Panc1 (cell line): Measurements from ENCODE around the gene CDC42BPA.

Experiments
- CTCF ChIP-seq: fragments of 450-650 bp; IDR thresholded peaks from 2 replicates; pipeline ENCODE4 v1.5.1; 2017; ENCODE audit warnings: mild to moderate bottlenecking
- POLR2AphosphoS5 ChIP-seq: IDR thresholded peaks from 2 replicates; pipeline ENCODE4 v1.6.1; 2012; ENCODE audit warnings: mild to moderate bottlenecking, low read depth, low read length, moderate library complexity
- REST ChIP-seq, 2 experiments: IDR thresholded peaks; 2 replicates each; pipeline ENCODE4 v1.6.1; 2011 to 2012; ENCODE audit warnings: low read depth in 2 of 2, control low read depth in 1 of 2, low read length in 1 of 2, mild to moderate bottlenecking in 1 of 2, moderate library complexity in 1 of 2; ENCODE audit not compliant: insufficient read depth in 1 of 2
- SIN3A ChIP-seq: IDR thresholded peaks from 2 replicates; pipeline ENCODE4 v1.6.1; 2012; ENCODE audit warnings: low read depth, mild to moderate bottlenecking, low read length, moderate library complexity, borderline replicate concordance; ENCODE audit not compliant: insufficient read depth
- TCF7L2 ChIP-seq: IDR thresholded peaks from 2 replicates; pipeline ENCODE4 v1.6.1; 2011; ENCODE audit warnings: mild to moderate bottlenecking, low read depth, low read length, inconsistent platforms

DNA sequence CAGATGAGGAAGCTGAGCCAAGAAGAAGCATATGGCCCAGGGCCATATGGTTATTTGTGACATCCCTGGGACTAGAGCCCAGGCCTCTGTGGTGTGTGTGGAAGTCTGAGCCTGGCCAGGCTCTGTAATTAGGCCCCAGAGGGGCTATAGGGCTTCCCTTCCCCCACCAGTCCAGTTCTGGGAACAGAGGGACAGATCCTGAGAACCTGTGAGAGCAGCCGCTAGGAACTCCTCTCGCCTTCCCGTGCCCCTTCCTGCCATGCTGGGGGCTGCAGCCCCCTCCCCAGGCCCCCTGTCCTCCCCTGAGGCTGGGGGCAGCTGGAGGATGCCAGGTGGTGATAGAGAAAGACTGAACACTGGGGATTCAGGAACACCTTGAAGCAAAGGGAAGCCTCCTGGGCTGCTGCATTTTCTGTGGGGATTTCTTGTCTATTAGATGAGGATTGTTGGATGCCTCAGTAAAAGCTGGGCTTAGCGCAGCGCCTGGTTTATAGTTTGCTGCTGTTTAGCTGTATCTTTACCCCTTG is 344.9 kb downstream of the CDC42BPA start:
- no peak for TF ChIP-seq CTCF
- no peak for TF ChIP-seq REST (IDR thresholded peaks at IDR 0.05; ENCODE audit: insufficient read depth in 1 of 2, low read depth in 2 of 2, low read length in 1 of 2)
- TF ChIP-seq TCF7L2: no peak
- TF ChIP-seq POLR2AphosphoS5: no peak
- TF ChIP-seq SIN3A: no peak
